22Rv1 (cell line): Measurements from ENCODE around the gene IL31RA.

Experiments used
- H3K27ac ChIP-seq: fragments of 450-650 bp; 2 replicates; pipeline ENCODE4 v1.5.1; 2017
- ZFX ChIP-seq: fragments of 450-650 bp; IDR thresholded peaks from 2 replicates; pipeline ENCODE4 v1.6.1; 2017; ENCODE audit warnings: antibody characterized with exemption, borderline replicate concordance
- TF ChIP-seq, protein P1 (sequence below): fragments of 450-650 bp; IDR thresholded peaks from 2 replicates; pipeline ENCODE4 v1.5.1; 2017; ENCODE audit warnings: mild to moderate bottlenecking

Gene IL31RA

DNA sequence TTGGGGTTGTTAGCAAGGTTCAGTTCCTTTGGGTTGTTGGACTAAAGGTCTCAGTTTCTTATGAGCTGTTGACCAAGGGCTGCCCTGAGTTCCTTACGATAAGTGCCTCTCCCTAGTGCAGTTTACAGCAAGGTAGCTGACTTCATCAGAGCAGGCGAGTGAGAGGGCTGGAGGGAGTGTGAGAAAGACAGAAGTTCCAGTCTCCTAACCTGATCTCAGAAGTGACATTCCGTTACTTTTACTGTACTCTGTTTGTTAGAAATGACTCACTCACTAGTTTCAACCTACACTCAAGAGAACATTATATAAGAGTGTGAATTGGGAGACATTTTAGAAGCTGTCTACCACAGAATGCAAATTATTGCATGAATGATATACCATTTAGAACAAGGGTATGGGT lies 21.2 kb upstream of the IL31RA start:
- TF ChIP-seq, protein P1, sequence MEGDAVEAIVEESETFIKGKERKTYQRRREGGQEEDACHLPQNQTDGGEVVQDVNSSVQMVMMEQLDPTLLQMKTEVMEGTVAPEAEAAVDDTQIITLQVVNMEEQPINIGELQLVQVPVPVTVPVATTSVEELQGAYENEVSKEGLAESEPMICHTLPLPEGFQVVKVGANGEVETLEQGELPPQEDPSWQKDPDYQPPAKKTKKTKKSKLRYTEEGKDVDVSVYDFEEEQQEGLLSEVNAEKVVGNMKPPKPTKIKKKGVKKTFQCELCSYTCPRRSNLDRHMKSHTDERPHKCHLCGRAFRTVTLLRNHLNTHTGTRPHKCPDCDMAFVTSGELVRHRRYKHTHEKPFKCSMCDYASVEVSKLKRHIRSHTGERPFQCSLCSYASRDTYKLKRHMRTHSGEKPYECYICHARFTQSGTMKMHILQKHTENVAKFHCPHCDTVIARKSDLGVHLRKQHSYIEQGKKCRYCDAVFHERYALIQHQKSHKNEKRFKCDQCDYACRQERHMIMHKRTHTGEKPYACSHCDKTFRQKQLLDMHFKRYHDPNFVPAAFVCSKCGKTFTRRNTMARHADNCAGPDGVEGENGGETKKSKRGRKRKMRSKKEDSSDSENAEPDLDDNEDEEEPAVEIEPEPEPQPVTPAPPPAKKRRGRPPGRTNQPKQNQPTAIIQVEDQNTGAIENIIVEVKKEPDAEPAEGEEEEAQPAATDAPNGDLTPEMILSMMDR = no peak
- no peak for TF ChIP-seq ZFX
- no peak overlapping the region for H3K27ac ChIP-seq

DNA sequence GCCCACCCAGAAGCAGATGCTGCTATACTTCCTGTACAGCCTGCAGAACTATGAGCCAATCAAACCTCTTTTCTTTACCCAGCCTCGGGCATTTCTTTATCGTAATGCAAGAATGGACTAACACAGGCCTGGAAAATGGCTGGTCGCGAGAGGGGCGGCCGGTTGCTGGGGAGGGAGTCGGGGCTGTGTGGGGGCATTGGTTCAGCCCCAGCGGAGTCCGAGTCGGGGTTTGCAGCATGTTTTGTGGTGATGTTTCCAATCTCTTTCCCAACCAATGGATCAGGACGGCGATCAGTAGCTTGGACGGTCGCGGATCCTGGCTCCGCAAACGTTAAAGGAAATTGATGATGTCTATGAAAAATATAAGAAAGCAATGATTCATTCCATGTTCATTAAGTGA lies 18.7 kb upstream of the IL31RA start:
- H3K27ac ChIP-seq = no peak overlapping the region
- no peak for TF ChIP-seq ZFX
- TF ChIP-seq, protein P1 = no peak

DNA sequence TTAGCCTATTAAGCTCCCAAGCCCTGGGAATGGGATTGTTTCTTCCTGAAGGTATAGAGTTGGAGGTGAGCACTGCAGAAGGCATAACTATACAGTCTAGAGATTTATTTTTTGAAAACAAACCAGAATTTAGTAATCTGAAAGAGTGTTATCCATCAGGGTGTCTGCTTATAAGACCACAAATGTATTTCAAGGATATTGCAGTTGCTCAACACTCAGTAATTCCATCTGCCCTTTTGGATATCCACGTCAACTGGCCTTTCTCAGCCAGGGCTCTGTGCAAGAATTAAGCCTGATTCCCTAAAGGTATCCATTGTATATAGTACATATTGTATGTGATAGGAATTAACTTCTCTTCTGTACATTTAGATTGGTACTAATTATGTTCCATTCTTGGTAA lies 15.0 kb upstream of the IL31RA start:
- no peak overlapping the region for H3K27ac ChIP-seq
- TF ChIP-seq ZFX = no peak
- TF ChIP-seq, protein P1 = no peak

DNA sequence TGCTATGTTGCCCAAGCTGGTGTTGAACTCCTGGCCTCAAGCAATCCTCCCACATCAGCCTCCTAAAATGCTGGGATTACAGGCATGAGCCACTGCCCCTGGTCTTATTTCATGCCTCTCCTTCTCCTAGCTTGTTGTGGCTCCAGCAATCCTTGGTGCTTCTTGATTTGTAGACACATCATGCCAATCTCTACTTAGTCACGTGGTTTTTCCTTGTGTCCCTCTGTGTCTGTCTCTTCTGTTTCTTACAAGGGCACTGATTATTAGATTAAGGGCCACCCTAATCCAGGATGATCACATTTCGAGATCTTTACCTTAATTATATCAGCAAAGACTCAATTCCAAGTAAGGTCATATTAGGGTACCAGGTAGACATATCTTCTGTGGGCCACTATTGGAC lies 9.2 kb upstream of the IL31RA start:
- TF ChIP-seq, protein P1 = no peak
- no peak for TF ChIP-seq ZFX
- no peak overlapping the region for H3K27ac ChIP-seq

DNA sequence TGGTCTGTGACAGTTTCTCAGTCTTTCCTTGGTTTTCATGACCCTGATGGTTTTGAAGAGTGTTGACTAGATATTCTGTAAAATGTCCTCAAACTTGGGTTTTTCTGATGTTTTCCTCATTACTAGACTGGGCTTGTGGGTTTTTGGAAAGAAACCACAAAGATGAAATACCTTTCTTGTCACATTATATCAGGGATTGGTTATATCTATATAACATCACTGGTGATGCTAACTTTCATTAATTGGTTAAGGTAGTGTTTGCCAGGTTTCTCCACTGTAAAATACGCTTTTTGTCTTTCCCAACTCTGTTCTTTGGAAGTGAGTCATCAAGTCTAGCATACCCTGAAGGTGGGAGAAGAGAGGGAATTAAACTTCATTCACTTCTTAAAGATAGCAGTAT lies 3.3 kb upstream of the IL31RA start:
- no peak overlapping the region for H3K27ac ChIP-seq
- no peak for TF ChIP-seq ZFX
- TF ChIP-seq, protein P1 = no peak

DNA sequence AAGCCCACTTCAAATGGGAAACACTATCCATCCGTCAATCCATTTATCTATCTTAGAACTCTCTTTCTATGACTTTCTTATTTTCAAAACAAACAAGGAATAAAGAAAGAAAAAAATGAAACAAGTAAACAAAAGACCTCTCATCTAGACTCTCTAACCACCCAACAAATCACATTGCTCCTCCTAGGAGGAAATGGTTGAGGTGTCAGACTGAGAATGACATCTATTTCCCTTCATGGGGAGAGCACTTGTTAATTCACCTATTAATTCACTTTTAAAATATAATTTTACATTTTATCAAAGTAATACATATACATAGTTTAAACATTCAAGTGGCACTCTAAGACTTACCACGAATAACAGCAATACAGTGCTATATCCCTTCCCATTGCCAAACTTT lies 2.4 kb upstream of the IL31RA start:
- no peak overlapping the region for H3K27ac ChIP-seq
- TF ChIP-seq ZFX = no peak
- TF ChIP-seq, protein P1 = no peak

DNA sequence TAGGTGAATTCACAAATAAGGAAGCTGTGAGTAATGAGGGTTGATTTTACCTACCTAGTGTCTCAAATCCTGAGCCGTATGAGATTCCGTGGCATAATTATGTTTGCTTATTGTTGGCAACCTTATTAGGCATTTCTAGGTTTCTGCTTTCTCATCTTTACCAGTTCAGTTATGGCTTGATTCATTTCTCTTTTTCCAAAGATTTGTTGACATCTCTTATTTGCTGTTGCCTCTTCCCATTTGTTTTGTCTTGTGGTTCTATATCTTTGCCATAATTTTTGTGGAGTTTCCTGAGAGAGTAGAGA lies 470 bp downstream of the IL31RA start:
- no peak overlapping the region for H3K27ac ChIP-seq
- no peak for TF ChIP-seq ZFX
- TF ChIP-seq, protein P1 = no peak
